Epithelial cell of esophagus (primary cell): ENCODE measurements around the gene ABCA6.

ENCODE experiments used
- DNase-seq: peaks from one replicate; pipeline ENCODE4 v3.0.0; 2010; ENCODE audit warnings: low read depth
- H3K4me3 ChIP-seq: 2 replicates; pipeline ENCODE4 v1.5.1; 2011; ENCODE audit warnings: mild to moderate bottlenecking, low read length, control low read depth
- CTCF ChIP-seq: IDR thresholded peaks from 2 replicates; pipeline ENCODE4 v1.5.1; 2011; ENCODE audit warnings: low read depth, mild to moderate bottlenecking, low read length, control low read depth, inconsistent platforms; ENCODE audit not compliant: insufficient read depth; ENCODE audit errors: missing control alignments

ABCA6 gene

GRCh38 chr17:69065113-69065512 lies 76.6 kb downstream of the ABCA6 start:
- no peak for TF ChIP-seq CTCF
- no peak for DNase-seq
- H3K4me3 ChIP-seq = no peak overlapping the region

GRCh38 chr17:69064476-69064875 lies 77.2 kb downstream of the ABCA6 start:
- no peak for TF ChIP-seq CTCF
- H3K4me3 ChIP-seq = no peak overlapping the region
- no peak for DNase-seq

GRCh38 chr17:69064001-69064400 lies 77.7 kb downstream of the ABCA6 start:
- TF ChIP-seq CTCF = no peak
- DNase-seq = no peak
- H3K4me3 ChIP-seq = no peak overlapping the region

- no peak for TF ChIP-seq CTCF
- H3K4me3 ChIP-seq = no peak overlapping the region
These were observed 78.7 kb downstream of the ABCA6 start for GRCh38 chr17:69062860-69063581.

GRCh38 chr17:69061721-69062556 lies 79.8 kb downstream of the ABCA6 start:
- no peak overlapping the region for H3K4me3 ChIP-seq
- DNase-seq = no peak
- TF ChIP-seq CTCF = no peak

More at GRCh38 chr17:69062860-69063581, 78.7 kb downstream of the ABCA6 start:
- DNase-seq = no peak

GRCh38 chr17:69060822-69061221 lies 80.9 kb downstream of the ABCA6 start, which contains the start of gene ABCA9:
Gene ABCA9 (minus strand): TSS chr17:69060927. CDS start chr17:69051126, 9,801 bp downstream.
- no peak for DNase-seq
- H3K4me3 ChIP-seq = no peak within 1 kb of the TSS
- no peak for TF ChIP-seq CTCF
